HEK293 (cell line): ENCODE results near the gene ANGPTL4.

ENCODE experiments used
- CTCF ChIP-seq: fragments of 450-650 bp; formaldehyde crosslinking; IDR thresholded peaks from 2 replicates; pipeline ENCODE4 v1.5.1; 2016; ENCODE audit warnings: missing biosample characterization, missing genetic modification characterization
- SCRT1 ChIP-seq: fragments of 450-650 bp; formaldehyde crosslinking; IDR thresholded peaks from 2 replicates; pipeline ENCODE4 v1.5.1; 2016; ENCODE audit warnings: missing biosample characterization, missing genetic modification characterization, borderline replicate concordance
- ZBTB1 ChIP-seq: fragments of 450-650 bp; formaldehyde crosslinking; IDR thresholded peaks from 2 replicates; pipeline ENCODE4 v1.5.1; 2016; ENCODE audit warnings: missing biosample characterization, missing genetic modification characterization
- ZFP3 ChIP-seq: fragments of 450-650 bp; formaldehyde crosslinking; IDR thresholded peaks from 2 replicates; pipeline ENCODE4 v1.5.1; 2016; ENCODE audit warnings: low read depth, missing biosample characterization, missing genetic modification characterization
- ZNF184 ChIP-seq: fragments of 450-650 bp; IDR thresholded peaks from 2 replicates; pipeline ENCODE4 v1.5.1; 2018; ENCODE audit warnings: missing biosample characterization, mild to moderate bottlenecking, missing genetic modification characterization
- ZNF211 ChIP-seq: fragments of 450-650 bp; formaldehyde crosslinking; IDR thresholded peaks from 2 replicates; pipeline ENCODE4 v1.5.1; 2016; ENCODE audit warnings: low read depth, missing biosample characterization, missing genetic modification characterization
- ZNF23 ChIP-seq: fragments of 450-650 bp; formaldehyde crosslinking; IDR thresholded peaks from 2 replicates; pipeline ENCODE4 v1.5.1; 2016; ENCODE audit warnings: missing biosample characterization, missing genetic modification characterization, borderline replicate concordance
- ZNF248 ChIP-seq: fragments of 450-650 bp; formaldehyde crosslinking; IDR thresholded peaks from 2 replicates; pipeline ENCODE4 v1.5.1; 2017; ENCODE audit warnings: missing biosample characterization, missing genetic modification characterization
- ZSCAN30 ChIP-seq: fragments of 450-650 bp; IDR thresholded peaks from 2 replicates; pipeline ENCODE4 v1.5.1; 2018; ENCODE audit warnings: missing biosample characterization, mild to moderate bottlenecking, missing genetic modification characterization, moderate library complexity
- TF ChIP-seq, protein P1 (sequence below): fragments of 450-650 bp; formaldehyde crosslinking; conservative IDR thresholded peaks from 2 replicates; pipeline ENCODE4 v1.5.1; 2016; ENCODE audit warnings: low read depth, missing biosample characterization, missing genetic modification characterization
- TF ChIP-seq, protein P2 (sequence below): fragments of 450-650 bp; formaldehyde crosslinking; IDR thresholded peaks from 2 replicates; pipeline ENCODE4 v1.5.1; 2017; ENCODE audit warnings: missing biosample characterization, mild to moderate bottlenecking, missing genetic modification characterization, moderate library complexity

DNA sequence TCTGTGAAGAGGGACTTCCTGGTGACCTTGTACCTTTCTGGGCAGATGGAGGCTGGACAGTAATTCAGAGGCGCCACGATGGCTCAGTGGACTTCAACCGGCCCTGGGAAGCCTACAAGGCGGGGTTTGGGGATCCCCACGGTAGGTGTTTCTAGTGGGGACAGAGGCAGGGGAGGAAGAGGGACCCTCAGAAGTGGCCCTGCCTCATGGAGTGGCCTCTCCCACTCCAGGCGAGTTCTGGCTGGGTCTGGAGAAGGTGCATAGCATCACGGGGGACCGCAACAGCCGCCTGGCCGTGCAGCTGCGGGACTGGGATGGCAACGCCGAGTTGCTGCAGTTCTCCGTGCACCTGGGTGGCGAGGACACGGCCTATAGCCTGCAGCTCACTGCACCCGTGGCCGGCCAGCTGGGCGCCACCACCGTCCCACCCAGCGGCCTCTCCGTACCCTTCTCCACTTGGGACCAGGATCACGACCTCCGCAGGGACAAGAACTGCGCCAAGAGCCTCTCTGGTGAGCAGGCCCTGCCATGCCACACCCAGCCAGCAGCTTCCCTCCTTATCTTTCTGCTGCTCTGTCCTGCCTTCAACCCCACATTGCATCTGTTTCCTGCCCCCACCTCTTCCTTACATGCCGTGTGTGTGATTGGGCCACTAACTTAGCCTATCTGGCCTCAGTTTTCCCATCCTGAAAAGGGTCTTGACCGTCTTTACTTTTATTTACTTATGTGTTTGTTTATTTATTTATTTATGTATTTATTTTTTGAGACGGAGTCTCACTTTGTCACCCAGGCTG, 7.3 kb downstream of the ANGPTL4 start:
- TF ChIP-seq, protein P1, sequence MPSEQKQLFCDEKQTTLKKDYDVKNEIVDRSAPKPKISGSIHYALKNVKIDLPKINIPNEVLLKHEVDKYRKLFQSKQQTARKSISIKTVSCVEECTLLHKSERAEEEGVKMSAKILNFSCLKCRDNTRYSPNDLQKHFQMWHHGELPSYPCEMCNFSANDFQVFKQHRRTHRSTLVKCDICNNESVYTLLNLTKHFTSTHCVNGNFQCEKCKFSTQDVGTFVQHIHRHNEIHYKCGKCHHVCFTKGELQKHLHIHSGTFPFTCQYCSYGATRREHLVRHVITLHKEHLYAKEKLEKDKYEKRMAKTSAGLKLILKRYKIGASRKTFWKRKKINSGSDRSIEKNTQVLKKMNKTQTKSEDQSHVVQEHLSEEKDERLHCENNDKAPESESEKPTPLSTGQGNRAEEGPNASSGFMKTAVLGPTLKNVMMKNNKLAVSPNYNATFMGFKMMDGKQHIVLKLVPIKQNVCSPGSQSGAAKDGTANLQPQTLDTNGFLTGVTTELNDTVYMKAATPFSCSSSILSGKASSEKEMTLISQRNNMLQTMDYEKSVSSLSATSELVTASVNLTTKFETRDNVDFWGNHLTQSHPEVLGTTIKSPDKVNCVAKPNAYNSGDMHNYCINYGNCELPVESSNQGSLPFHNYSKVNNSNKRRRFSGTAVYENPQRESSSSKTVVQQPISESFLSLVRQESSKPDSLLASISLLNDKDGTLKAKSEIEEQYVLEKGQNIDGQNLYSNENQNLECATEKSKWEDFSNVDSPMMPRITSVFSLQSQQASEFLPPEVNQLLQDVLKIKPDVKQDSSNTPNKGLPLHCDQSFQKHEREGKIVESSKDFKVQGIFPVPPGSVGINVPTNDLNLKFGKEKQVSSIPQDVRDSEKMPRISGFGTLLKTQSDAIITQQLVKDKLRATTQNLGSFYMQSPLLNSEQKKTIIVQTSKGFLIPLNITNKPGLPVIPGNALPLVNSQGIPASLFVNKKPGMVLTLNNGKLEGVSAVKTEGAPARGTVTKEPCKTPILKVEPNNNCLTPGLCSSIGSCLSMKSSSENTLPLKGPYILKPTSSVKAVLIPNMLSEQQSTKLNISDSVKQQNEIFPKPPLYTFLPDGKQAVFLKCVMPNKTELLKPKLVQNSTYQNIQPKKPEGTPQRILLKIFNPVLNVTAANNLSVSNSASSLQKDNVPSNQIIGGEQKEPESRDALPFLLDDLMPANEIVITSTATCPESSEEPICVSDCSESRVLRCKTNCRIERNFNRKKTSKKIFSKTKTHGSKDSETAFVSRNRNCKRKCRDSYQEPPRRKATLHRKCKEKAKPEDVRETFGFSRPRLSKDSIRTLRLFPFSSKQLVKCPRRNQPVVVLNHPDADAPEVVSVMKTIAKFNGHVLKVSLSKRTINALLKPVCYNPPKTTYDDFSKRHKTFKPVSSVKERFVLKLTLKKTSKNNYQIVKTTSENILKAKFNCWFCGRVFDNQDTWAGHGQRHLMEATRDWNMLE, result no peak
- no peak for TF ChIP-seq ZNF248 (tag by site-specific recombination)
- no peak for TF ChIP-seq CTCF (tag by site-specific recombination)
- no peak for TF ChIP-seq ZFP3 (tag by site-specific recombination)
- TF ChIP-seq, protein P2, sequence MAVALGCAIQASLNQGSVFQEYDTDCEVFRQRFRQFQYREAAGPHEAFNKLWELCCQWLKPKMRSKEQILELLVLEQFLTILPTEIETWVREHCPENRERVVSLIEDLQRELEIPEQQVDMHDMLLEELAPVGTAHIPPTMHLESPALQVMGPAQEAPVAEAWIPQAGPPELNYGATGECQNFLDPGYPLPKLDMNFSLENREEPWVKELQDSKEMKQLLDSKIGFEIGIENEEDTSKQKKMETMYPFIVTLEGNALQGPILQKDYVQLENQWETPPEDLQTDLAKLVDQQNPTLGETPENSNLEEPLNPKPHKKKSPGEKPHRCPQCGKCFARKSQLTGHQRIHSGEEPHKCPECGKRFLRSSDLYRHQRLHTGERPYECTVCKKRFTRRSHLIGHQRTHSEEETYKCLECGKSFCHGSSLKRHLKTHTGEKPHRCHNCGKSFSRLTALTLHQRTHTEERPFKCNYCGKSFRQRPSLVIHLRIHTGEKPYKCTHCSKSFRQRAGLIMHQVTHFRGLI (tag by site-specific recombination), result no peak
- TF ChIP-seq ZSCAN30, result no peak
- TF ChIP-seq ZBTB1 (tag by site-specific recombination), result no peak
- TF ChIP-seq ZNF23 (tag by site-specific recombination), result no peak
- TF ChIP-seq SCRT1 (tag by site-specific recombination), result no peak
- no peak for TF ChIP-seq ZNF184 (tag by site-specific recombination)
- TF ChIP-seq ZNF211 (tag by site-specific recombination), result no peak
